ENCODE data around the gene SNX25. TPM values are rescaled to one million over a fixed set of nuclear protein-coding genes. Genes with fewer than 3 reads are reported as not detected.
A peak's percentile ranks its signal among the peaks of the same experiment; 100 is the strongest.
"Not testable (repeated sequence)": the region's sequence is repeated elsewhere in the genome, so short reads cannot be mapped to it uniquely, and the experiment has no call there.

Gene SNX25
- polyA plus RNA-seq, 4 donors, result 24.3 to 27.9 (median 25.1) TPM

GRCh38 chr4:185332575-185333464 is 123.4 kb downstream of the SNX25 start:
- DNase-seq (ENCODE audit: low read depth in 4 of 4, low spot score in 3 of 4), result no peak

- no peak for DNase-seq (ENCODE audit: low read depth in 4 of 4, low spot score in 3 of 4)
Observed at GRCh38 chr4:185334326-185334725, 124.9 kb downstream of the SNX25 start.

DNA sequence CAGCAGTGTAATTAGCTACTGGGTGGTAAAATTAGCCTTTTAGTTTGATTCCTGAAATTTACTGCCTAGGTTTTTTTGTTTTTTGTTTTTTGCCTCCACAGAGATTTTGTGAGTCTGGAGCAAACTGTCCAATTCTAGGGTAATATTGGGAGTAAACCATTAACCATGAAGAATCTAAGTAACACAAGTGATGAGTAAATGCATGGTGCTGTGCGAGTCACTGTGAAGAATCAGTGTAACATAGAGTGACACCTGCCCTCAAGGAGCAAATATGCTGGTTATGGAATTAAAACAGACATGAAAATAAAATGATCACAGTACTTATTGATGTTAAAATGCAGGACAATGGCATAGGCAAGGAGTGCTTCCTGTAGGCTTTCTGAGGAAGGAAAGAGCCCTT is 126.2 kb downstream of the SNX25 start:
- no peak for DNase-seq (ENCODE audit: low read depth in 4 of 4, low spot score in 3 of 4)

DNA sequence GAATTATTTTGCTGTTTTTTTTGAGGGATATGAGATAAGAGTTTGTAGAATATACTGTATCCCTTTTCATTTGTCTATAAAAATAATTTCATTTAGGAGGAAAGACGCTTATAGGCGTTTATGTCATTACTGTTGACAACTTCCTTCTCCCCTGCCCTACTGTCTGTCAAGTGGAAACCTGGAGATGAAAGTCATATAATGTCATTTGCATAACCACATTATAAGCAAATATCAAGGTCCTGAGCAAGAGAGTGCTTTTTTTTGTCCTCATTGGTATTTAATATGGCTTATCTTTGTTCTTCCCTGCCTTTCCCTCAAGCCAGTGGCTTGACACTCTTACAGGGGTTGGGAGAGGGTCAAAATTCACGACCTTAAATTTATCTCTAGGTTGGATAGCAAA is 130.5 kb downstream of the SNX25 start:
- DNase-seq (ENCODE audit: low read depth in 4 of 4, low spot score in 3 of 4), result no peak

DNA sequence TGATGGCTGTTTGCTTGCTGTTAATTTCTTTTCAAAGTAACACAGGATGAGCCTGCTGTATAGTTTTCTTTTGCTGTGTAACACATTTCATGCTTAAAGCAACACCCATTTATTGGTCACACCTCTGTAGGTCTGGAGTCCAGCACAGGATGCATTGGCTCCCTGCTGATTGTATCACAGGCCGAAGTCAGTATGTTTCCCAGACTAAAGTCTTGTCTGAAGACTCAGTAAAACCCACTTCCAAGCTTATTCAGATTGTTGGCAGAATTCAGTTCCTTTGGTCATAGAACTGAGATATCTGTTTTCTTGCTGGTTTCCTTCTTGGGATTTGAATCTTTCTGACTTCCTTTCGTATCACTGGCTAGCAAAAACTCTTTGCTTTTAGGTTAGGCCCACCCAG is 132.0 kb downstream of the SNX25 start:
- DNase-seq (ENCODE audit: low read depth in 4 of 4, low spot score in 3 of 4), result no peak

GRCh38 chr4:185341841-185342240 is 132.4 kb downstream of the SNX25 start:
- DNase-seq (ENCODE audit: low read depth in 4 of 4, low spot score in 3 of 4), result no peak

- peak in 1 of 4 donors; percentile 22 for DNase-seq (ENCODE audit: low read depth in 4 of 4, low spot score in 3 of 4)
Observed at GRCh38 chr4:185343726-185344581, 134.6 kb downstream of the SNX25 start.

- DNase-seq (ENCODE audit: low read depth in 4 of 4, low spot score in 3 of 4), result no peak
Observed at GRCh38 chr4:185344743-185345538, 135.5 kb downstream of the SNX25 start.

- no peak for DNase-seq (ENCODE audit: low read depth in 4 of 4, low spot score in 3 of 4)
Observed at GRCh38 chr4:185346975-185347601, 137.7 kb downstream of the SNX25 start.

DNA sequence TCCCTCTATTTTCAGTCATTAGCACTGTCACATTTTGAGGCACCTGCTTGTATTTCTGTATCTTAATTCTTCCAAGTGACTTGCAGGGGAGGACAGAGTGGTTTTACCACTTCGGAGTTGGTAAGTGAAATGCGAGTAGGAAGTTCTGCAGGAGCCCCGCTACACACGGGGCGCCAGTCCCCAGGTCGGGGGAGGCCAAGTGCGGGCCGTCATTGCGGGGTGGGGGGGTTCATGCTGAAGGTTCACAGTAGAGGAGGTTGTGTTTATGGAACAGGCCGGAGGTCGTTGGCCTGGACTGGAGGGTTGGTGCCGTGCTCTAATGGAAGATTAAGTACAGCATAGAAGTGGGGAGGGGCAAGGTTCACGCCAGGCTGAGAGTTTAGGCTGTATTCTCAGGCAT is 142.3 kb downstream of the SNX25 start:
- no peak for DNase-seq (ENCODE audit: low read depth in 4 of 4, low spot score in 3 of 4)

- no peak for DNase-seq (ENCODE audit: low read depth in 4 of 4, low spot score in 3 of 4)
Observed at GRCh38 chr4:185352202-185352601, 142.8 kb downstream of the SNX25 start.

GRCh38 chr4:185352741-185353140 is 143.3 kb downstream of the SNX25 start:
- no peak for DNase-seq (ENCODE audit: low read depth in 4 of 4, low spot score in 3 of 4)

GRCh38 chr4:185357211-185357610 is 147.8 kb downstream of the SNX25 start:
- DNase-seq (ENCODE audit: low read depth in 4 of 4, low spot score in 3 of 4), result no peak

DNA sequence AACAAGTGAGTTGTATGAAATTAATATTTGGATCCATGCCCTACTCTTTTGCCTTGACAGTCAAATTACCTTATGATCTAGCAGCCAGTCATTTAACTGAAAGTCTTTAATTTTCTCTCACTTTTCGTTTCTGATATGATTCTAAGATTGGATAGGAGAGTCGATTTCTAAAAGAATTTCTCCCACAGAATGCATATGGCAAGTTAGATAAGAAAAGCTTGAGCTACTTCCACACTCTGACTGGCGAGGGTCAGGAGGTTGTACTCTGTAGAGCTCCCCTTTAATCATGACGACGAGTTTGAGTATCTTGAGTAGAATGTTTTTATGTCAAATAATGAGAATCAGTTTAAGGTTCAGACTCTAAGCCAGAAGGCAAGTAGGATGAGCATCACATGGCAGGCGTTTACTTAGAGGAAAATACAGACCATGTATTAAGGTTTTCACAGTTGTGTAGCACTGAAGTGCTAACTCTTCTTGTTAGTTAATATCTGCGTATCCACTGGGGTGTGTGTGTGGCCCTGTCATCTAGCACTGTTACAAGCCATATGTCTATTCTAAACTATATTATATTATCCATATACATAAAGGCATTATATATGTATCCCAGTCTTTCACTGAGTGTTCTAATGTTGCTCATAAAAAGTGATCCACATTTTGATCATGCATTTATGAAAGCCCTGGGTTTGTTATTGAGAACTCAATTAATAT is 148.5 kb downstream of the SNX25 start:
- no peak for DNase-seq (ENCODE audit: low read depth in 4 of 4, low spot score in 3 of 4)

DNA sequence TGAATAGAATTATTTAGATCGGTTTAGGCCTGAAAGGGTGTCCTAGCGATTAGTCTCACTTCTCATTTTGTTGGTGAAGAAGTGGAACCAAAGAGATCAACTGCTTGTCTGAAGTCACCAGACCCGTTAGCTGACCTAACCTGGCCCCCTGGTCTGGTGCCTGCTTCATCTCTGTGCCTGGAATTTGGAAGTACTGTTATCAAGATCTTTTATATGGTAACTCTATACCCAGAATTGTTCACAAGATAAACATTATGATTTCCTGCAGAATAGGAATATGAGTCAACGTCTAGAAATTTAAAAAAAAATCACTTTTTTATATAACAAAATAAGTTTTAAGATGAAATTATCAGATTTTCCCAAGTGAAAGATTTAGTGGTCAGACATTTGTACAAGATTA is 149.1 kb downstream of the SNX25 start:
- no peak for DNase-seq (ENCODE audit: low read depth in 4 of 4, low spot score in 3 of 4)

GRCh38 chr4:185358959-185359358 is 149.6 kb downstream of the SNX25 start:
- no peak for DNase-seq (ENCODE audit: low read depth in 4 of 4, low spot score in 3 of 4)

- DNase-seq (ENCODE audit: low read depth in 4 of 4, low spot score in 3 of 4), result no peak
Observed at GRCh38 chr4:185359767-185360446, 150.5 kb downstream of the SNX25 start.

GRCh38 chr4:185361872-185362271 is 152.5 kb downstream of the SNX25 start:
- no peak for DNase-seq (ENCODE audit: low read depth in 4 of 4, low spot score in 3 of 4)

DNA sequence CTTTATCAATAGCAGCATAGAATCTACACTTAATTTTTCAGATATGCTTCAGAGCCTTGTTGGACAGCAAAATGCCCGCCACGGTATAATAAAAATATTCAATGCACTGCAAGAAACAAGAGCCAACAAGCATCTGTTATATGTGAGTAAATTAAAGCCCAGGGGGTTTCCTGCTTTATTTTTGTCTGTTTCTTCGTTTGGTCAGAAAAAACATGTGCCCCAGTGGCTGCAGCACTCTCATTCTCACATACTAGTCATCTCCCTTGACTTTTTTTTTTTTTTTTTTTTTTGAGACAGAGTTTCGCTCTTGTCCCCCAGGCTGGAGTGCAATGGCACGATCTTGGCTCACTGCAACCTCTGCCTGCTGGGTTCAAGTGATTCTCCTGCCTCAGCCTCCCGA is 153.2 kb downstream of the SNX25 start:
- DNase-seq (ENCODE audit: low read depth in 4 of 4, low spot score in 3 of 4), result not testable (repeated sequence)

All from right renal pelvis (tissue), 4 donors.